ENCODE data around the gene CLDN18. TPM values are rescaled to one million over a fixed set of nuclear protein-coding genes. Genes with fewer than 3 reads are reported as not detected.

CLDN18 gene
- total RNA-seq, 1 donor from 2014 or later = not detected

DNA sequence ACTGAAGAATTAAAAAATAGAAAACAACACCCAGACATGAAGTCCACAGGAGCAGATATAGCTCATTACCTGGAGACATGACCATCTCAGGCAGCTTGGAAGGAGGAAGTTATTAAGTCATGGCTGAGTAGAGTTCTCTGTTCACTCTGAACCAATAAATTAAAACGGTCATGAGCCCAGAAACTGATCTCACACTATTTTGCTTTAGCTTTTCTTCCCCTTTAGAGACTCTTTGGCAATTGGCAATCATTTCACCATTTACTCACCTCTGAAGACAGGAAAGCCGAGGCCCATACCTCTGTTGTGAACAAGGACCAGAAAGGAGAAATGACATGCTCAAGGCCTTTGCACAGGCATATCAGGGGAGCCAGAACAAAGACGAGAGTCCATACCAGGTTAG is 26.6 kb downstream of the CLDN18 start:
- Histone ChIP-seq H3K27me3 (ENCODE audit: control insufficient read depth, insufficient read depth, low read length) (no peaks in the 10 kb centered on the region), H3K4me3 (ENCODE audit: low read depth, low read length) (no peak overlapping the region), H3K36me3 (ENCODE audit: control insufficient read depth, insufficient read depth, low read length) (no peaks in the 10 kb centered on the region)
- no peak for DNase-seq (ENCODE audit: low read depth)
- TF ChIP-seq, protein P1, sequence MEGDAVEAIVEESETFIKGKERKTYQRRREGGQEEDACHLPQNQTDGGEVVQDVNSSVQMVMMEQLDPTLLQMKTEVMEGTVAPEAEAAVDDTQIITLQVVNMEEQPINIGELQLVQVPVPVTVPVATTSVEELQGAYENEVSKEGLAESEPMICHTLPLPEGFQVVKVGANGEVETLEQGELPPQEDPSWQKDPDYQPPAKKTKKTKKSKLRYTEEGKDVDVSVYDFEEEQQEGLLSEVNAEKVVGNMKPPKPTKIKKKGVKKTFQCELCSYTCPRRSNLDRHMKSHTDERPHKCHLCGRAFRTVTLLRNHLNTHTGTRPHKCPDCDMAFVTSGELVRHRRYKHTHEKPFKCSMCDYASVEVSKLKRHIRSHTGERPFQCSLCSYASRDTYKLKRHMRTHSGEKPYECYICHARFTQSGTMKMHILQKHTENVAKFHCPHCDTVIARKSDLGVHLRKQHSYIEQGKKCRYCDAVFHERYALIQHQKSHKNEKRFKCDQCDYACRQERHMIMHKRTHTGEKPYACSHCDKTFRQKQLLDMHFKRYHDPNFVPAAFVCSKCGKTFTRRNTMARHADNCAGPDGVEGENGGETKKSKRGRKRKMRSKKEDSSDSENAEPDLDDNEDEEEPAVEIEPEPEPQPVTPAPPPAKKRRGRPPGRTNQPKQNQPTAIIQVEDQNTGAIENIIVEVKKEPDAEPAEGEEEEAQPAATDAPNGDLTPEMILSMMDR (IDR thresholded peaks at IDR 0.05; ENCODE audit: insufficient read depth, low read length, poor library complexity, severe bottlenecking) = no peak

DNA sequence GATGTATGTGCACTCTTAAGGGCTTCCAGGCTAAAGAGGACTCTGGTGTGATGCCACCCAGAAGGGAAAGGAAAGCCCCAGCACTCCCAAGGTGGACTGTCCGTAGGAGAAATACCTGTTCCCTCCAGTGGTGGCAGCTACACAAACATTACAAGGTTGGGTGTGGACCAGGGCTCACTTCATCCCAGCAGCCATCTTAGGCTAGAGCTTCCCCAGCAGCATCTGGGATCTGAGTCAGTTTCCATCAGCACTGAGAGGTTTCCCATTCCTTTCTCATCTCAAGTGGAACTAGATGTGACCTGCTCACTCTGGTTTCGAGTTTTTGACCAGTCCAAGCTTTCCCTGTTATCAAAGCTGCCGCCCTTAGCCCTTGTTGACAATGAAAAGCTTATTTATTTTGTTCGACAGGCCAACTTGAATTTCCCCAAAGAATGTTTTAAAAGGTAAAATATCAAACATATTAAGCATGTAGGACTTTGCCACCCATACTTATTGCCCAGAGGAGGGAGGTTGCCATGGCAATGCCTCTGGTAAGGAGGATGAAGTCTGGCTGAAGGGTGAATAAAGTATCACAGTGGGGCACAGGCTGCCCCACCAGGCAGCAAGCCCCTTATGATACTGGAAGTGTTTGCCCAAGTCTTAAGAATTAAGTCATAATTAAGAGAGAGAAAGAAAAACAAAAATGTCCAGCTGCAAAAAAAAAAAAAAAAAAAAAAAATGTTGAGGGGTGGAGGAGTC is 28.9 kb downstream of the CLDN18 start:
- H3K36me3 ChIP-seq (ENCODE audit: control insufficient read depth, insufficient read depth, low read length) = no peaks in the 10 kb centered on the region

DNA sequence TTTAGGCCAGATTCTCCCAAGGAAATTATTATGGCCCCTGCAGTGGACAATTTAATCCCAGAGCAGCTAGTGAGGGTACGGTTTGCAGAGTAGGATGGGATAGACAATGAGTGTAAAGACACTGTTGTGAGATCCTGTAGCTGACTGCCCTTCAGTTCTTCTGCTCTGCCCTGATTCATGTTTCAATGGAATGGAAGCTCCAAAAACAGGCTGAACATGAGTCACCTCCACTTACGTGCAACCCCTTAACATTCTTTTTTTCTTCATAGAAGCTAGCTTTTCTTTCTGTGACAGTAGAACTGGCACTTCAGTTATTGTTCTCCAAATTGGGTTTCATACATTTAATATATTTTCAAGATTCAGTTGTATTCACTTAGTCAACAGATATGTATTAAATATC is 32.1 kb downstream of the CLDN18 start:
- Histone ChIP-seq H3K4me3 (ENCODE audit: low read depth, low read length) (no peak overlapping the region), H3K36me3 (ENCODE audit: control insufficient read depth, insufficient read depth, low read length) (no peaks in the 10 kb centered on the region), H3K27me3 (ENCODE audit: control insufficient read depth, insufficient read depth, low read length) (no peaks in the 10 kb centered on the region)
- TF ChIP-seq, protein P1 (IDR thresholded peaks at IDR 0.05; ENCODE audit: insufficient read depth, low read length, poor library complexity, severe bottlenecking) = no peak
- DNase-seq (ENCODE audit: low read depth) = no peak

More for the DNA sequence above, 28.9 kb downstream of the CLDN18 start:
- TF ChIP-seq, protein P1 (IDR thresholded peaks at IDR 0.05; ENCODE audit: insufficient read depth, low read length, poor library complexity, severe bottlenecking) = no peak
- Histone ChIP-seq H3K27me3 (ENCODE audit: control insufficient read depth, insufficient read depth, low read length) (no peaks in the 10 kb centered on the region), H3K4me3 (ENCODE audit: low read depth, low read length) (no peak overlapping the region)
- no peak for DNase-seq (ENCODE audit: low read depth)

DNA sequence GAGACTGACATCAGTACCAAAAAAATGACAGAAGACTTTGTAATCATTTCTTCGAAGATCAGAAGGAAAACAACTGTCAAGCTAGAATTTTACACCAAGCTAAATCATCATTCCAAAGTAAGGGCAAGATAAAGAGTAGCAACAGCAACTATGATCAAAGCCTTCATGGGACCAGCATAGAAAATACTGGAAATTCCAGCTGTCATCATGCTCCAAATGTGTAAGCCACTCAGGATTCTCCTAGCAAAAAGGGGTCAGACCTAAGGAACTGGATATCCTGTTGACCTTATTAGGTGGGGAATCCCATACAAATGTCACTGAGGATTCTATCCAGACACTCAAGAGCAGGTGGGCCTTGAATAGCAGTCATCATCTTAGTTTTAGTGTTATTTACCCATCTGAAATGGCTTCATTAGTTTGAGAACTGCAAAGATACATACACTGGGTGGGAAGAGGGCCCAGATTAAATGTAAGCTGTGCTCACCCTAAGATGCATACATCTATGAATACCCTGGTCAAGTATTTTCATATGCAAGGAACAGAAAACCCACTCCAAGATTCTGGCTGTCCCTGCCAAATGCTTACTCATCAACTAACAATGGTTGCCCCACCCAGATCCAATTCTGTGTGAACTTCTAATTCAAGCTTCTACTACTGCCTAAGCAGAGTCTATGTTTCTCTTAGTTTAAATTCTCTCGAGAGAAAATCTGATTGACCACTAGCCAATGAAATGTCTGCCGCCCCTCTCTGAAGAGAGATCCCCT is 33.5 kb downstream of the CLDN18 start:
- no peaks in the 10 kb centered on the region for H3K36me3 ChIP-seq (ENCODE audit: control insufficient read depth, insufficient read depth, low read length)
- DNase-seq (ENCODE audit: low read depth) = no peak
- H3K27me3 ChIP-seq (ENCODE audit: control insufficient read depth, insufficient read depth, low read length) = no peaks in the 10 kb centered on the region
- TF ChIP-seq, protein P1 (IDR thresholded peaks at IDR 0.05; ENCODE audit: insufficient read depth, low read length, poor library complexity, severe bottlenecking) = no peak
- no peak overlapping the region for H3K4me3 ChIP-seq (ENCODE audit: low read depth, low read length)

DNA sequence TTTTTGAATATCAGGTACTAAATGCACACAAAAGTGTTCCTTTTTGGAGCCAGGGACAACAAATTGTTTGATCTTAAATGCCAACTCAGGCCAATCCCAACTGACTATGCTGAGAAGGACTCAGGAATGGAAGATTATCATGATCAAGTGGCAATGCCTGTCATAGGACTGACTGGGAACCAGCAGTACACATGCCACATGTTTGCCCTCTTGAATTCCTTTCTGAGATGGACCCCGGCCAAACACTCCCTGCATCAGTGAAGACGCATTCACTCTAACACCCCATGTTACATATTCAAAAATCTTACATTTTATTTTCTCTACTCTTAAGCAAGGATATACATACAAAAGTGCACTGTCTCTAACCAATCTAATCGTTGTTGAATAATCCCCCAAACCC is 36.1 kb downstream of the CLDN18 start:
- H3K27me3 ChIP-seq (ENCODE audit: control insufficient read depth, insufficient read depth, low read length) = no peaks in the 10 kb centered on the region
- no peak for DNase-seq (ENCODE audit: low read depth)
- TF ChIP-seq, protein P1 (IDR thresholded peaks at IDR 0.05; ENCODE audit: insufficient read depth, low read length, poor library complexity, severe bottlenecking) = no peak
- H3K36me3 ChIP-seq (ENCODE audit: control insufficient read depth, insufficient read depth, low read length) = peaks cover 2% of the 10 kb centered on the region
- H3K4me3 ChIP-seq (ENCODE audit: low read depth, low read length) = no peak overlapping the region

Data from kidney epithelial cell (primary cell).